DMS53 treated with DMSO at 0.1 percent for 48 hours (cell line): ENCODE results near the gene TRPM5.

Experiments used
- DNase-seq: peaks from one replicate; lab custom pipeline; 2025; ENCODE audit not compliant: unreplicated experiment; lab: John Stamatoyannopoulos, UW

TRPM5 gene

DNA sequence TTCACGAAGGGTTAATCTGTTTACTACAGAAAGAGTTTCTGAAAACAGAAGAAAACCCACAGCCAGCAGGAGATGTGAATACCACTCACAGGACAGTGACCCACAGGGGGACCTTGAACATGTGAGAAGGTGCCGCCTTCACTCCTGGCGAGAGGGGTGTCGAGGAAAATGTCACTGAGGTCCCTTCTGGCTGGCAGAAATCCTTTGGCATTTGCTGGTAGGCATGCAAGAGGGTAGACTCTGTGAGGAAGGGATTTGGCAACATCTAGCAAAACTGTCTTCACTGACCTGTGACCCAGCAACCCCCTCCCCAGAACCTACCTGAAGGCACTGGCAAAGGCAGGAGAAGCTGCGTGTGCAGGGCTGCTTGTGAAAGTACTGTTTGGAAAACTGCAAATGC is 9.1 kb upstream of the TRPM5 start:
- DNase-seq, result no peak

DNA sequence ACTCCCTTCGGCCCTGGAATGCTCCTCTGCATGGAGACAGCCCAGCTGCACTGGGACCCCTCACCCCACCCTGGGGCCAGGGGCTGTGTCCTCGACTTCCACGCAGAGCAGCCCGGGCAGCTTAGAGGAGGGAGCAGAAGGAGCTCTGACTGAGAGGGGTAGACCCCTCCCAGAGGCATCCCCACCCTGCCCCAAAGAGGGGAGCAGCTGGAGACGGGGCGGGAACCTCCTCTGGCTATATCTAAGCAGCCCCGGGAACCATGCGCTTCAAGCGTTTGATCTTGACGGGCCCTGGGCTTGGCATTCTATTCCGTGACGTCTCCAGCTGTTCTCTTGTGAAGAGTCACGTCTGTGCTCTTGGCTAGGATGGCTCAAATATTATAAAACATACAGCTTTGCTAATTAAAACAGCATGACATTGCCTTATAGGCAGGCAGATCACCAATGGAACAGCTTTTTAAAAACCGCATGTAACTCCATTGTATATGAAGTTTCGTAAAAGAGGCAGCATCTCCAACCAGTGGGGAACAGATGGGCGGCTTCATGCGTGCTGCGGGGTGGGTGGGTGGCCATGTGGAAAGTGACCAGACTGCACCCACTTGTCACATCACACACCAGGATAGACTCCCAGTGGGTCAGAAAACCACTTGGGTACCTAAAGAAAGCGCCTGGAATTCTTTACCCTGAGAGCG is 8.2 kb upstream of the TRPM5 start:
- DNase-seq, result no peak

DNA sequence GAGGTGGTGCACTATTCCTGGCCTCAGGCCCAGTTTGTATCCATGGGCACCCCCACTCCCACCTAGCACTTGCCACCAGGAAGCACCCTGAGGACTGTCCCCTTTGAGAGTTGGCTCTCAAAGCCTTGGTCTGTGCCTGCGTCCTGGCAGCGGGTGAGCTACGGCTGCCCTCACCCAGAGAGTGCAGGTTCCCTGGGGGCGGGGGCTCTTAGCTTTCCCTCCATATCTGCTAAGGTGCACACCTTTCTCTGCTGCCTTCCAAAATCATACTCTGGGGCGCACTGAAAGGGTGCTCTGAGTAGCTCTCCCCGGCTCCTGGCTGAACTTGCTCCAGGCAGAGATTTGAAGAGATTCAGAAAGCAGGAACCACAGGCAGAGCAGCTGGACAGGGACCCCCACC is 7.6 kb upstream of the TRPM5 start:
- DNase-seq, result no peak

DNA sequence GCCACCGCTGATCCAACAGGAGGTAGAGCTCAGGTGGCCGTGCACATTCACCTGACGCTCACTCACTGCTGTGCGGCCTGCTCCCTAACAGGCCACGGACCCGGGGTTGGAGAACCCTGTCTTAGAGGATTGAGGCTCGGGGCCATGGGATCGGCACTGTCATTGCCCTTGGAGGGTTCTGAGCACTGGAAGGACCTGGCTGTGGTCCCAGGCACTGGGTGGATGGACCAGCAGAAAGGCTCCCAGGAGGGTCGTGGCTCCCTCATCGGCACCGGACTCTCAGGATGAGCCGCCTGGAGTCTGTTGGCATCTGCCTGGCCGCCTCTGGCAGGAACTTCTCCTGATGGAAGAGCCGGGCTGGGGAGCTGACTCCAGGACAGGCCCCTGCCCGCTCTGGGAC is 7.0 kb upstream of the TRPM5 start:
- no peak for DNase-seq

DNA sequence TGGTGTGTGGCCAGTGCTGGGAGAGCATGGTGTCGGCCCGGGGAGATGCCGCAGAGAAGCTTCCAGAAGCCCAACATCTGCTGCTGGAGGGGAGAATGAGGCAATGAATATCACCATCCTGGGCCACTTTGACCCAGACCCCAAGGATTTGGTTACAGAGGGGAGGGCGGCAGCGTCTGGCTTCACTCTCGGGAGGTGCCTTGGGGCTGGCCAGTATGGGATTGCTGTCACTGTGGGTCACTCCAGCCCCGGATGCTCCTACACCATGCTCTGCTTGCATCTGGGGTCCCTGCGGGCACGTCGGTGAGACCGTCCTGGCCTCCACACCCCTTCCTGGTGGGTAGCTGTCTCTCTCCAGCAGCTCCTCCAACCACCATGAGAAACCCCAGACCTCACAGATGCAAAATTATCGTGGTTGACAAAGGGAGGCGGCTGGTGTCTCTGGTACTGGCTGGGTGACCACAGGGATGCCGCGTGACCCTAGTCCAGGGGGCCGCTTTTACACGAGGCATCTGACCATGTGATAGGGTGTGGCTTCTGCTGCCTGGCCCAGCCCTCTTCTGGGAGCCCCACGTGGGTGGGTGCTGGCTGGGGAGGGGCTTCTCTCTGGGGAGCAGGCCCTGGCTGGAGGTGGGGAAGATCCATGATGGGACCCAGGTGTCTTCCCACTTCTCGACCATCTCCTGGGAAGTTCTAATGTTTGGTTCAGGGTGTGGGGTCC is 6.2 kb upstream of the TRPM5 start:
- no peak for DNase-seq

DNA sequence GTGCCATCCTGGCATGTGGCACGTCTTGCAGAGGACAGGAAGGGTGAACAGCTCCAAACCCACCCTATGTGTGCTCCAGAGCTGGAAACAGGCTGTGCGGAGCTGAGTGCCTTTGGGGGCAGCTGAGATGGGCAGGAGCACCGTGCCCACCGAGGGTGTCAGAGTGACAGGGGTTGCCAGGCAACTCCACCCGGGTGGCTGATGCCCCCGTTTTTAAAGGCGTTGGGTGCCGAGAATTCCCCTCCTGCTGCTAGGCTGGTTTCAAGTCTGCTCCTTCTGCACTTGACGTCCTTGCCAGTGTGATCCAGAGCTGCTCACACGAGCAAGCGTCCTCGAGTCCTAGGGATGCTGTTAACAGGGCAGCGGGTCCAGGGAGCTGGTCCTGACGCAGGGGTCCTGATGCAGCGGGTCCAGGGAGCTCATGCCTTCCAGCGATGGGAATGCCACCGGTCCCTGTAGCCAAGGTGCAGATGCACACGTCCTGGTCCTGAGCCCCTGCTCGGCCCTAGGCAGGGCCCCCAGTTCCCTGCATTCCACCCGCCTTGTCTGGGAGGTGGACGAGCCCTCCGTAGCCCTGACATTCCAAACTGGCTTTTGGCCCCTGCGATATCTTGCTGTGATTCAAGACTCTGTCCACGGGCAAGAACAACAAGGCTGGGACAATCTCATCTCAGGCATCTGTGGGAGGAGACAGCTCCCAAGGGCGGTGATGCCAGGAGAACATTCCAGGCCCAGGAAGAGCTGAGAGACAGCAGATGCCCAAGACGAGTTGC is 5.4 kb upstream of the TRPM5 start:
- DNase-seq, result no peak

DNA sequence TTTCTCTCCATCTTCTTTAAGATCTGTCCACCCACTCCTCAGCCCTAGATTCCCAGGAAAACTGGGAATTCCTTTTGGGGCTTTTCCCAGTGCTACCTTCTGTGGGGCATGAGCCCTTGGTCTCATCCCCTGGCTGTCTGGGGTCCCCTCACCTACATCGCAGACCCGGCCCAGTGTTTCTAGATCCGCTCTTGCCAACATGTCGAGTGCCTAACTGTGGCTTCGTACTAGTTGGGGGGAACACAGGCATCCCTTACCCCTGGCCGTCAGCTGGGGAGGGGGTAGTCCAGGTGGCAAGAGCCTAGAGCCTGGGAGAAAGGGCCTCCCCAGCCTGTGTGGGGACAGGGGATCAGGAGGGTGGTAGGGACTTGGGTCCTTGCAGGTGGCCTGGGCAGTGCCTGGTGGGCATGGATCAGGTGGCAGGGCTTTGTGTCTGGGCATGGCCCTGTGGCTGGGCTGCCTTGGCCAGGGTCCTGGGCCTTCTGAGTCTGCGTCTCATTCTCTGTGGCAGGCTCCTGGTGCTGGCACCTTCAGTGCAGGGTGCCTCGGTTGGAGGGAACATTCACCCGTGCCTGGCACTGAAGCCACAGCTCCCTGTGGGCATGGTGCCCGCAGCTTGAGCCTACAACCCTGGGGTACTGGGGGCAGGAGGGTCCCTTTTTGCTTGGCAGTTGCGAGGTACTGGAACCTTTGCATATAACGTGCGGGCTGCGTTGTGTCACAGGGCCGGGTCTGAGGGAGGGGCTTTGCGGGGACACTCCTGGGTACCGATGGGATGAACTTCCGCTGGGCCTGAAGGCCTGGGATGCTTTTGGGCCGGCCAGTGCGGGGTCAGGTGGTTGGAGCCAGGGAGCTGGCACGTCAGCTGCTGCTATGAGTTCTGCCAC is 4.6 kb upstream of the TRPM5 start:
- no peak for DNase-seq

DNA sequence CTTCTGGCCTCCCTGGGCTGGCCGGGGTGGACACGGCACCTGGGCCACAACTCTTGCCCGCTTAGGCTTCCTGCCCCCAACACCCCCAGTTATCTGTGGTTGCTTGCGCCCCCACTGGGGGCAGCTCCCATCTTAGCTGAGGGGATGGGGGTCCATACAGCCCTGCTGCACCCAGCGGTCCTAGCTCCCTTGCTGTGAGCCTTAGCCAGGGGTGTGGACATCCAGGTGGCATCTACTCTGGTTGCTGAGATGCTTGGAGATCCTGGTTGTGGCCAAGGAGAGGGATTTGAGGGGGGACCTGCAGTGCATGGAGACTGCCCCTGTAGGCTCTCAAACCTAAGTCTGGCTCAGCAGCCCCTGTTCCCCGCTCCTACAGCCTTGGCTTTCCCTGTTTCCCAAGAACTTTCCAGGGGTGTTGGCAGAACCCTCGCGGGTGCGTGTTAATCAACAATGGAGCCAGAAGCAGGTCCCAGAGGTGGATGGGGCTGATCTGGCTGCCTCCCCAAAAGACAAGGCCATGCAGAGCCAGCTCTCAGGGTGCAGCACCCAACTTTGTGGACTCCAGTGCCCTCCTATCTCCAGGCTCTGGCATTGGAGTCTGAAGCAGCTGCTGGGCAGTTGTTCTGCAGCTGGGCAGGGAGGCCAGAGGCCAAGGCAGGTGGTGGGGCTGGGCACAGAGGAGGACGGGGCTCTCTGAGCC is 3.8 kb upstream of the TRPM5 start:
- no peak for DNase-seq

DNA sequence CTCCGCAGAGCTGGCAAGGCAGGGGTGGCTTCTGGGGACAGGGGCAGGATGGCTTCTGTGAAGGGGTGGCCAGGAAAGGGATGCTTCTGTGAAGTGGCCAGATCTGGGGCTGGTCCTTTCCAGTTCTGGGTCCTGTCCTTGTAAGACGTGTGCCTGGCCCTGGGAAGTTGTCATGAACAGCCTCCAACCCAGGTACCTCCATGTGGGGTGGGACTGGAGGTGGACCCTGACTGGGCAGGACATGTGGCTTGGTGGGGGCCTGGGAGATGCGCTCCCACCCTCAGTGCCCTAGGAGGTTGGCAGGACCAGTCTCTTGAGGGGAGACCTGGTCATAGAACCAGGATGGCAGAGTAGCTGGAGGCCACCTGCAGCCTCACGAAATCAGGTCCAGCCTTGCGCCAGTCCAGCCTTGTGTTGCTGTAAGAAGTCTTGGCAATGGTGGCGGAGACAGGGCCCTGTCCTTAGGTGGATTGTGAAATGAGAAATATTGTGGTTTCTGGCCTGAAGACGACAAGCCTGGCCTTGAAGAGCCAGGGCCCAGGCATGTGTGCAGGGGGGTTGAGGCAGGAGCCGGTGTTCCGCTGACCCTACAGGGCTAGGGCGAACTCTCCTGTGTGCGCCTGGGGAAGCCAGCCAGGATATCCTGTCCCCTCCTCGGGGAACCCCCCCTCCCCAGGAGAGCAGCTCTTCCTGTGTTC is 3.1 kb upstream of the TRPM5 start:
- DNase-seq, result no peak

DNA sequence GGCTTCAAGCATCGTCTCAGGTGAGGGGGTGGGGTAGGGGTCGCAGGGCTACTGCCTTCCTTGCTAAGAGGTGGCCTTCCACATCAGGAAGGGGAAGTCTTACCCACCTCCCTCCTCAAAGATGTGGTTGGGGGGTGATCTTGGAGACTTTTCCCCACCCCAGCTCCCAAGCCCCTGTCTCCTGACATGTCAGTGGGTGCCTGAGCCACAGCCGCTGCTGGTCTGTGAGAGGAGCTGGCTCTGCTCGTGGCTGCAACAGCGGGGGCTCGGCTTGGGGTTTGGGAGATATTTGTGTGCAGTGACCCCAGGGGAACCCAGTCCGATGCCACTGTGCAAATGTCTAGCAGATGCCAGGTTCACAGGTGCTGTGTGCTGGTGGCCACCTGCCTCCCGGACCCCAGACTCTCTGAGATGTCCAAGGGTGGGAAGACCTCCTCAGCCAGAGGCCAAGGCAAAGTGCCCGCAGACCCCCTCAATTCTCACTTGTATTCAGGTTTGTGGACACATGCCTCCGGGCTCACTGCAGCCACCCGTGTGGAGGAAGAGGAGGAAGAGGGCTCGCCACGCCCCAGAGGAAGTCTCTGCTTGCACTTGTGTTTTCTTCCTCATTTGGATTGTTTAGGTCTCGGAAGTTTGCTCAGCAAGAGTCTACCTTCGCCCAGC is 2.4 kb upstream of the TRPM5 start:
- DNase-seq, result no peak

DNA sequence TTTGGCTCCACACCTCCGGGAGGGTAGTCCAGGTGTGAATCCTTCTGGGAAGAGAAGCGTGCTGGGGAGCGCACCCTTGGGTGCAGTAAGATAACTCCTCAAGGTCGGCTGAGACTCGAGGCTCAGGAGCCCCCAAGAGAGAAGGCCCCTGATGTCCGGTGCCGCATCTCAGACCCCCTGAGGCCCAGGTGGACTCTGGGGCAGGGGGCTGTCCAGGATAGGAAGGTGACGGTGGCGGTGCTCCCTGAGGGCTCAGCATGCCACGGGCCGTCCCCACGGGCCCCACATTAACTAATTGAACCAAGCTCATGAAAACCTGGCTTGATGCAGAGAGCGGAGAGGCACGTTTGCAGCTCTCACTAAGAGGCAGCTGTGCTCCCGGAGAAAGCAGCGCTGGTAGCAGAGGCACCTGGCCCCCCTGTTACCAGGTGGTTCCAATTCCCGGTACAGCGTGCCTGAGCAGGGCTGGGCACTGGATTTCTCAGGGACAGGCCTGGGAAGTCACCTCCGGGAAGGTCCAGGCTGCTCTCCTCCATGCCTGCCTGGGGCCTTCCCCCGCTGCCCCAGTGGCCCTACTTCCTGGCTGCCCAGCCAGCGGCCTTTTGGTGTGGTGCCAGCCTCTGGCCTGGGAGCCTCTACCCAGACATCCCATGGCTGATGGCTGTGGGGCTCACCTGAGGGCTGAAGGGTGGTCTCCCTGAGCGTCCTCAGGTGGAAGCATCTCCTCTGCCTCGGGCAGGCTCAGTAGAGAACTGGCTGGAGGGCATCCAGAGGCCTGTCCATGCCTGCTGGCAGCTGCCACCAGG is 1.6 kb upstream of the TRPM5 start:
- DNase-seq, result no peak

DNA sequence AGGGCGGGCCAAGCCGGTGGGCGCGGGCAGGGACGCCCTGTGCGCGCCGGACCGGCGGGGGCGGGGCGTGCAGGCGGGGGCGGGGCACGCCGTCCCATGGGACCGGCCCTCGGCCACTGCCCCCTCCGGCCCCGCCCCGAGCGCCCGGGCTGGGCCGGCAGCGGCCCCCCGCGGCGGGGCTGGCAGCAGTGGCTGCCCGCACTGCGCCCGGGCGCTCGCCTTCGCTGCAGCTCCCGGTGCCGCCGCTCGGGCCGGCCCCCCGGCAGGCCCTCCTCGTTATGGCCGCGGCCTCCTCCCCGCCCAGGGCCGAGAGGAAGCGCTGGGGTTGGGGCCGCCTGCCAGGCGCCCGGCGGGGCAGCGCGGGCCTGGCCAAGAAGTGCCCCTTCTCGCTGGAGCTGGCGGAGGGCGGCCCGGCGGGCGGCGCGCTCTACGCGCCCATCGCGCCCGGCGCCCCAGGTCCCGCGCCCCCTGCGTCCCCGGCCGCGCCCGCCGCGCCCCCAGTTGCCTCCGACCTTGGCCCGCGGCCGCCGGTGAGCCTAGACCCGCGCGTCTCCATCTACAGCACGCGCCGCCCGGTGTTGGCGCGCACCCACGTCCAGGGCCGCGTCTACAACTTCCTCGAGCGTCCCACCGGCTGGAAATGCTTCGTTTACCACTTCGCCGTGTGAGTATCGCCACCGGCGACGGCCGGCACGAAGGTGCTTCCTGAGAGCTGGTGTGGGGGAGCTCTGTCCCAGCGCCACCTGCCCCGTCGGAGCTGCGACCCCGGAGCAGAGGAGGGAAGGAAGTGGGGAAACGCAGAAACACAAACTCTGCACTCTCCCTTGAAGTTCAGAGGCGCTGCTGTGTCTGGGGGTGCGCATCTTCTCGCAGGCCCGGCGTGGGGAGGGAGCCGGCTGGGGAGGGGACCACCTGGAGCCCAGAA is 769 bp upstream of the TRPM5 start, which contains the start of gene KCNQ1:
Gene KCNQ1 (plus strand): TSS at position 188 of the 925 bp plus-strand sequence. CDS start 91 bp downstream, at position 279.
- DNase-seq, result no peak

DNA sequence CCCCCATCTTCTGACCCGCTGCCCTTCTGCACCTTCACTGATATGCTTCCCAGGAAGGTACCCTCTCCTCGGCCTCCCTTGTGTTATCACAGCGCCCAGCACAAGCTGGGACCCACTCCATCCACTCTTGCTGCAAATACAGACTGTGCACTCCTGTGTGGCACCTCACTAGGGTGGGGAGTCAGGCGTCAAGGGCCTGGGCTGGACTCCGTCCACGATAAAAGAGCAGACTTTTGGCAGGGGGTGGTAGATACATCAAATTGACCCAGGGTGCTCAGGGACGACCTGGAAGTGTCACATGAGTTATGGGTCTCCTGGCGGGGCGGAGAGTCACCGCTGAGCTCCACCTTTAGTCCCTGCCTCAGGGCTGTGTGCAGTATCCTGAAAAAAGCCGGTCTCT is 908 bp downstream of the TRPM5 start:
- DNase-seq, result no peak

DNA sequence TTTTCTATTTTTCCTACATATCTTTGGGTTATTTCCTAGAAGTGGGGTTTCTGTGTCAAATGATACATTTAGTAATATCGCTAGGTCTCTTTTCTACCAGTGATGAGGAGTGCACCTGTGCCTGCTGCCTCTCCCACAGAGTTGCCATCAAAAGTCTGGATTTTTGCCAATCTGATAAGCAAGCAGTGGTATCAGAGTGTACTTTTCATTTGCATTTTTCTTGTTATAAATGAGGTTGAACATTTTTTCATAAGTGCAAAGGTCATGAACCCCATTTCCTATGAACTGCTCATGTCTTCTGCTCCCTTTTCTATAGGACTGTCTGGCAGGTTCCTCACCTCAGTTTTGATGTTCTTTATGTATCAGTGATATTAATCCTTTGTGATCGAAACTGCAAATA is 1.7 kb downstream of the TRPM5 start:
- no peak for DNase-seq

DNA sequence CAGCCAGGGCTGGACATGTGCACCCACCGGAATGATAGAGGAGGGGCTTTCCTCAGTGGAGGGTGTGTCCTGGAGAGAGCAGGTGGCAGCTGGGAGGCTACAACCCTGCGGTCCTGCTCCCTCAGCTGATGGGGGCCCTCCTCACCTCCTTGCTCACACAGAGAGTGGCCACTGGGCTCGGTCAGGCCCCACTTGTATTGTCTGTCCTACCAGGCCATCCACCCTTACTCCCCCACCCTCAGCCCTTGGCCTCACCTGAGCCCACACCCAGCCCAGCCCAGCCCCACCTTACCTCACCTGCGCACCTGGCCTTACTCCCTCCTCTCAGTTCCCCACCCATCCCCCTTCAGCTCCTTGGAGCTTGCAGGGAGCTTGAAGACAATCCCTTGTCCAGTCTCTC is 3.1 kb downstream of the TRPM5 start:
- DNase-seq, result no peak

DNA sequence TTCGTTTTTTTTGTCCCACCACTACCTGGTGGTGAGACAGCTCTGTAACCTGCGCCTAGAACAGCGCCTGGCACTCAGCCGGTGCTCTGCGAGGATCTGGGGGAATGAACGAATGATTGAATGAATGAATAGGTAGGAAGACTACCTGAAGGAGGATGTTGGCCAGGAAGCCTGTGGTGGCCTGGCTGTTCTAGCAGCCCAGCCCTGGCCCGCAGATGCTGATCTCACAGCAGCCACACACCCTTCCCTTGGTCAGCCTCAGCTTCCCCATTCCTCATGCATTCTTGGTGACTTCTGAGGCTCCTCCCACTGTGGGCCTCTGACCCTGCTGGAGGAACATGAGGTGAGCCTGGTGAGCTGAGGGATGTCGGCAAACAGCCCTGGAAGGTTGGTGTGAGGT is 3.7 kb downstream of the TRPM5 start:
- no peak for DNase-seq

DNA sequence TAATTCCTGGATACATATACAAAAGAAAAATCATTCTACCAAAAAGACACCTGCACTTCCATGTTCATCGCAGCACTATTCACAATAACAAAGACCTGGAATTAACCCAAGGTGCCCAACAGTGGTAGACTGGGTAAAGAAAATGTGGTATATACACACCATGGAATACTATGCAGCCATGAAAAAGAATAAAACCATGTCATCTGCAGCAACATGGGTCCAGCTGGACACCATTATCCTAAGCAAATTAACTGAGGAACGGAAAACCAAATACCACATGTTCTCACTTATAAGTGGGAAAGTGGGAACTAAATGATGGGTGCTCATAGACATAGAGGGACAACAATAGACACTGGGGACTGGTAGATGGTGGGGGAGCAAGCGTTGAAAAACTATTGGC is 4.5 kb downstream of the TRPM5 start:
- DNase-seq, result no peak
